Ishikawa (cell line): Measurements from ENCODE around the gene KRT37.

Source experiments
- CEBPB ChIP-seq: IDR thresholded peaks from 2 replicates; pipeline ENCODE4 v1.6.1; 2012
- CREB1 ChIP-seq: IDR thresholded peaks from 2 replicates; pipeline ENCODE4 v1.6.1; 2012; ENCODE audit warnings: low read depth
- EGR1 ChIP-seq: IDR thresholded peaks from 2 replicates; pipeline ENCODE4 v1.6.1; 2012
- EP300 ChIP-seq: IDR thresholded peaks from 2 replicates; pipeline ENCODE4 v1.6.1; 2012; ENCODE audit warnings: borderline replicate concordance
- FOXM1 ChIP-seq: IDR thresholded peaks from 2 replicates; pipeline ENCODE4 v1.6.1; 2012; ENCODE audit warnings: low read depth, borderline replicate concordance
- MAX ChIP-seq: IDR thresholded peaks from 2 replicates; pipeline ENCODE4 v1.6.1; 2012
- NFIC ChIP-seq: IDR thresholded peaks from 2 replicates; pipeline ENCODE4 v1.6.1; 2012
- RAD21 ChIP-seq: IDR thresholded peaks from 2 replicates; pipeline ENCODE4 v1.6.1; 2012; ENCODE audit warnings: low read depth
- REST ChIP-seq: IDR thresholded peaks from 2 replicates; pipeline ENCODE4 v1.6.1; 2012; ENCODE audit warnings: low read depth, mild to moderate bottlenecking
- TAF1 ChIP-seq: IDR thresholded peaks from 2 replicates; pipeline ENCODE4 v1.6.1; 2012; ENCODE audit warnings: low read depth, mild to moderate bottlenecking
- TCF12 ChIP-seq: IDR thresholded peaks from 2 replicates; pipeline ENCODE4 v1.6.1; 2012; ENCODE audit warnings: low read depth
- TEAD4 ChIP-seq: IDR thresholded peaks from 2 replicates; pipeline ENCODE4 v1.6.1; 2012
- USF1 ChIP-seq: IDR thresholded peaks from 2 replicates; pipeline ENCODE4 v1.6.1; 2012
- YY1 ChIP-seq: IDR thresholded peaks from 2 replicates; pipeline ENCODE4 v1.6.1; 2012; ENCODE audit warnings: low read depth
- ZBTB7A ChIP-seq: IDR thresholded peaks from 2 replicates; pipeline ENCODE4 v1.6.1; 2012; ENCODE audit warnings: low read depth

The KRT37 gene

GRCh38 chr17:41455236-41455635 is 30.9 kb upstream of the KRT37 start:
- TF ChIP-seq FOXM1, result no peak
- no peak for TF ChIP-seq EGR1
- TF ChIP-seq NFIC, result no peak
- no peak for TF ChIP-seq REST
- no peak for TF ChIP-seq YY1
- TF ChIP-seq RAD21, result no peak
- no peak for TF ChIP-seq MAX
- TF ChIP-seq CEBPB, result no peak
- no peak for TF ChIP-seq CREB1
- no peak for TF ChIP-seq TEAD4
- no peak for TF ChIP-seq EP300
- no peak for TF ChIP-seq USF1
- TF ChIP-seq TAF1, result no peak
- TF ChIP-seq ZBTB7A, result no peak
- no peak for TF ChIP-seq TCF12

GRCh38 chr17:41453066-41453465 is 28.7 kb upstream of the KRT37 start:
- TF ChIP-seq MAX (no peak), YY1 (no peak), FOXM1 (no peak), TEAD4 (no peak), TAF1 (no peak), NFIC (no peak), CREB1 (no peak), RAD21 (no peak), USF1 (no peak), TCF12 (no peak), EP300 (no peak), CEBPB (no peak)

GRCh38 chr17:41452281-41452680 is 27.9 kb upstream of the KRT37 start:
- no peak for TF ChIP-seq CREB1
- TF ChIP-seq MAX, result no peak
- TF ChIP-seq RAD21, result no peak
- no peak for TF ChIP-seq TEAD4
- no peak for TF ChIP-seq YY1
- no peak for TF ChIP-seq ZBTB7A
- TF ChIP-seq REST, result no peak
- no peak for TF ChIP-seq TAF1
- TF ChIP-seq FOXM1, result no peak
- TF ChIP-seq EP300, result no peak
- no peak for TF ChIP-seq CEBPB
- no peak for TF ChIP-seq EGR1
- TF ChIP-seq TCF12, result no peak
- TF ChIP-seq NFIC, result no peak
- no peak for TF ChIP-seq USF1

- TF ChIP-seq RAD21, result no peak
- no peak for TF ChIP-seq MAX
- no peak for TF ChIP-seq NFIC
- no peak for TF ChIP-seq TCF12
- no peak for TF ChIP-seq EGR1
- no peak for TF ChIP-seq CREB1
- TF ChIP-seq USF1, result no peak
- no peak for TF ChIP-seq TAF1
- no peak for TF ChIP-seq FOXM1
Measured at GRCh38 chr17:41451154-41451728, 26.9 kb upstream of the KRT37 start.
